ENCODE results near the gene CELF1.

DNA sequence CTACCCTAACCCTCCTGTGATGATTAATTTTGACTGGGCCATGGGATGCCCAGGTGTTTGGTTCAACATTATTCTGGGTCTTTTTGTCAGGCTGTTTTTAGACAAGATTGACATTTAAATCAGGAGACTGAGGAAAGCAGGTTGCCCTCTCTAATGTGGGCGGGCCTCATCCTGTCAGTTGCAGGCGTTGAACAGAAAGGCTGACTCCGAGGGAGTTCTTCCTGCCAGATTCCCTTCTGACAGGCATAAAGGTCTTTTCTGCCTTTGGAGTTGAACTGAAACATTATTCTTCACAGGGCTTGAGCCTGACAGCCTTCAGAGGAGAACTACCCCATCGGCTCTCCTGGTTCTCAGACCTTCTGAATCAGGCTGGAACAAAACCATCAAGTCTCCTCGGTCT lies 122.4 kb downstream of the CELF1 start:
- TF ChIP-seq CTCF (IDR thresholded peaks at IDR 0.05; ENCODE audit: low read length), result no peak
- no peak for TF ChIP-seq EZH2 (optimal IDR thresholded peaks at IDR 0.05; ENCODE audit: low read depth, low read length)
- TF ChIP-seq EZH2phosphoT487 (IDR thresholded peaks at IDR 0.05; ENCODE audit: low read length), result no peak

All from MM.1S (cell line).